Daoy (cell line): ENCODE results near the gene TENT4A. TPM values are rescaled to one million over a fixed set of nuclear protein-coding genes. Genes with fewer than 3 reads are reported as not detected.
A peak's percentile ranks its signal among the peaks of the same experiment; 100 is the strongest.
"Not testable (repeated sequence)": the region's sequence is repeated elsewhere in the genome, so short reads cannot be mapped to it uniquely, and the experiment has no call there.

ENCODE experiments used
- DNase-seq: peaks from one replicate; pipeline ENCODE4 v3.0.0-alpha.2; 2015; ENCODE audit warnings: low read depth
- total RNA-seq: library from RNA; depleted of rRNA; stranded (reverse); fragments of >200 nt; shearing (Covaris generic); gene quantifications from 2 replicates; pipeline ENCODE4 v1.2.3, GENCODE V29; 2014

TENT4A gene
- total RNA-seq, 1 experiment from 2014 or later, result 5.4 TPM

- no peak for DNase-seq
Measured at GRCh38 chr5:6768590-6769230, 55.5 kb downstream of the TENT4A start.

DNA sequence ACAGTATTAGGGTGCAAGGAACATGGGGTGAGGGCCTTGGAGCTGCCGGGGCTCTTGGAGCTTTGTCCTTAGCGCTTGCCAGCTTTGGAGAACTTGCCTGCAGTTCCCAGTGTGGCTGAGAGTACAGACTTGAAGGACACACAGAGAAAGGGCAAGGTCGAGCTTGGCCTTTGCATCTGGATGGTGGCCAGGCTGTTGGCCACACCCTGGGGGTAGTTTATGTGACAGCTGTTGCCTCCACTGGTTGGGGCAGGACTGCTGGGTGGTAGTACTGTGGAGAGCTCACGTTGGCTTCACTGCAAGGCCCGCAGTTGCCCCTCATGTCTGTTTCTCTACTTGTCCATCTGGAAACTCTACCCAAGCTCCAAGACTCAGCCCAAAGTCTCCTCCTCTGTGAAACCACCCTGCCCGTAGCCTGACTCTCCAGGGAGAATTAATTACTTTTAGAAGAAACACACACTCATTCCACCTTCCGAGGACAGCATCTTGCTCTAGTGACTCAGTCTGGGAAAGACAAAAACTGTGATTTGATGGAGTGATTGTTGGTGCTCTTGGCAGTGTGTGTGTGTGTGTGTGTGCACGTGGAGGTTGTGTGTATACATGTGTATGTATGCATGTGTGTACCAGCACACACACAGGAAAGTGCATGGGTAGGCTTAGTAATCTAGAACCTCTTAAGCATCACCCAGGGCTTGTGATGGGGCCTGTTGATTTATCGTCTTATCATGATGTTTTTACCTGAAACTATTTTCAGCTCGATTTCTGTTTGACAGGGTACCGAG lies 57.8 kb downstream of the TENT4A start:
- no peak for DNase-seq

GRCh38 chr5:6772886-6773285 lies 59.7 kb downstream of the TENT4A start:
- DNase-seq, result no peak

DNA sequence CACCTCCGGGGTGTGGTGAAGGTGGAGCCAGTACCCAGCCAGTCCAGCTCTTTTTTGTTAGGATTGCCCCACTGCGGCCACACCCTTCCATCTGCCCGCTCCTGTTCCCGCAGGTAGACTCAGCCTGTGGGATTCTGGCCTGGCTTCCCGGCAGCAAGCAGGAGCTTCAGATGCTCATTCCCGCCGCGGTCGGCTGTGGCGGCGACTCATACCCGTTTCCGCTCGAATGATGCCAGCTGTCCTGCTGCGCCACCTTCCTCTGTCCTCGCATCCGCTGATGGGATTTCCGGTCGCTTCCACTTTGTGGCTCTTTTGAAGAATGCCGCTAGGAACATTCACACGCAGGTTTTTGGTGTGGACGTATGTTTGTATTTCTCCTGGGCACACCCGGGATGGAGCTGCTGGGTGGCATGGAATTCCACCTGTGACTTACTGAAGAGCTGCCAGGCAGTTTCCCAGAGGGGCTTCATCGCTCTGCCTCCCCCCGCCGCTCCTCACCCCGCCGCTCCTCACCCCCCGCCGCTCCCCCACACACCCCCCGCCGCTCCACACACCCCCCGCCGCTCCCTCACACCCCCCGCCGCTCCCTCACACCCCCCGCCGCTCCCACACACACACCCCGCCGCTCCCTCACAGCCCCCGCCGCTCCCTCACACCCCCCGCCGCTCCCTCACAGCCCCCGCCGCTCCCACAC lies 60.3 kb downstream of the TENT4A start:
- DNase-seq, result peak; percentile 70

DNA sequence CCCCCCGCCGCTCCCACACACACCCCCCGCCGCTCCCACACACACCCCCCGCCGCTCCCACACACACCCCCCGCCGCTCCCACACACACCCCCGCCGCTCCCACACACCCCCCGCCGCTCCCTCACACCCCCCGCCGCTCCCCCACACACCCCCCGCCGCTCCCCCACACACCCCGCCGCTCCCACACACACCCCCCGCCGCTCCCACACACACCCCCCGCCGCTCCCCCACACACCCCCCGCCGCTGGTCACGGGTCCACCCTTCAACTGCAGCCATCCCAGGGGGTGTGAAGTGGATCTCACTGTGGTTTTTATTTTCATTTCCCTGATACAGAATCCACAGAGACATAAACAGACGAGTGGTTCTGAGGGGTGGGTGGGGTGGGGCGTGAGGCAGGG lies 61.0 kb downstream of the TENT4A start:
- not testable (repeated sequence) for DNase-seq

GRCh38 chr5:6774721-6775204 lies 61.5 kb downstream of the TENT4A start:
- no peak for DNase-seq

DNA sequence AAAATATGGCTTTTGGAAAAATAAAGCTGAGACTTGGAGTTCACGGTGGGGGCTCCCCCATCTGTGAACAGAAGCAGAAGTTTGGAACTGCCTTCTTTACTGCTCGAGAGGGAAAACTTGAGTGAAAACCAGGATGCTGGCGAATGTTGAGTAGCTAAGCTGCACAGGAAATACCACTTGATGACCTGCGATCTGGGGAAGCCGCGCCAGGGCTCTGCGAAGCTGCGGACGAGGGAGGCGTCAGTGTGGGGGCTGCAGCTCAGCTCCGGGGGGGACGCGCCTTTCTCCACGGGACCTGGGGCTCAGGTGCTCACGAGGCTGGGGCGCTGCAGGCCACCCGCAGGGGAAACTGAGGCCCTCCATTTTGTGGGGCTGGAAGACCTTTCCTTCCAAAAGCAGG lies 62.3 kb downstream of the TENT4A start:
- DNase-seq, result no peak

DNA sequence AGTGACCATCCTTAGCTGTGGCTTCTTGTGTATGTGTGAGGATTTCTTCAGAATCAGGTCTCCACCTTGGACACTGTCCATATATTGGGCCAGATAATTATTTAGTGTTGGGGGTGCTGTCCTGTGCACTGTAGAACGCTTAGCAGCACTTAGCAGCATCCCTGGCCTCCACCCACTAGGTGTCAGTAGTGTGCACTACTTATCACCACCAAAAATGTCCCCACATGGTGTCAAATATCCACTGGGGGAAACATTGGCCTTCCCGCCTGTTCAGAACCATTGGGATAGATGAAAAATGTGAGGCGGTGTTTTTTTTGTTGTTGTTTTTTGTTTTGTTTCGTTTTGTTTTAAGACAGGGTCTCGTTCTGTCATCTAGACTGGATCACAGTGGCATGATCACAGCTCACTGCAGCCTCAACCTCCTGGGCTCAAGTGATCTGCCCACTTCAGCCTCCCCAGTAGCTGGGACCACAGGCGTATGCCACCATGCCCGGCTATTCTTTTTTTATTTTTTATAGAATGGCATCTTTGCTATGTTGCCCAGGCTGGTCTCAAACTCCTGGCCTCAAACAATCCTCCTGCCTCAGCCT lies 67.7 kb downstream of the TENT4A start:
- no peak for DNase-seq

DNA sequence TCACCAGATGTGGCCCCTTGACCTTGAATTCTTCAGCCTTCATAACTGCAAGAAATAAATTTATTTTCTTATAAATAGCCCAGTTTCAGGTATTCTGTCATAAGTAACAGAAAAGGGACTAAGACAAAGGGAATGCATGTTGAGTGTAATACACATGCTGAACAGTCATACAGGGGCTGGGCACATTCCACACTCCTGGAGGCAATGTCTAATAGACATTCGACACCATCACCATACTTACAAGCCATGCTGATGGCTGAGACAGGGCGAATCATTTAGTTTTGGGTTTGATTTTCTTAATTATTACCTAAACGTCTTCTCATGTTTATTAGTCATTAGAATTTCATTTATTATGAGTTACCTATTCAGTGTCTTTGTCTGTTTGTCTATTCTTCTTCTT lies 68.5 kb downstream of the TENT4A start:
- DNase-seq, result no peak

GRCh38 chr5:6783787-6784186 lies 70.6 kb downstream of the TENT4A start:
- no peak for DNase-seq

DNA sequence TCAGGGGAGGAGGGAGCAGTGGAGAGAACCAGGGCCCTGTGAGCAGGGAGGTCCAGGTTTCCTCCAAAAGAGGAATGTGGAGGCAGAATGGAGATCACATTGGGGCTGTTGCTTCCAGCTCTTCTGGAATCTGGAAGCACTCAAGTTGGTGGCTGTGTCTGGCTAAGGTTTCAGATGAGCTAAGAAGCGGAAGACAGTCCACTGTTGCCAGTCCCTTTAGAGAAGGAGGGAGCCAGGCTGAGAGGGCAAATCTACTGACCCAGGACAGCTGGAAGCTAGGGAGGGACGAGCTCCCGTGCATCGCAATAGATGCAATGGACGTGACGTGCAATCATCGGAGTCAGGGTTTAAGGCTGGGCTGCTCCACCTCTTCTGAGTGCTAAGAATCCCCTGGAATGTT lies 71.2 kb downstream of the TENT4A start:
- DNase-seq, result no peak

DNA sequence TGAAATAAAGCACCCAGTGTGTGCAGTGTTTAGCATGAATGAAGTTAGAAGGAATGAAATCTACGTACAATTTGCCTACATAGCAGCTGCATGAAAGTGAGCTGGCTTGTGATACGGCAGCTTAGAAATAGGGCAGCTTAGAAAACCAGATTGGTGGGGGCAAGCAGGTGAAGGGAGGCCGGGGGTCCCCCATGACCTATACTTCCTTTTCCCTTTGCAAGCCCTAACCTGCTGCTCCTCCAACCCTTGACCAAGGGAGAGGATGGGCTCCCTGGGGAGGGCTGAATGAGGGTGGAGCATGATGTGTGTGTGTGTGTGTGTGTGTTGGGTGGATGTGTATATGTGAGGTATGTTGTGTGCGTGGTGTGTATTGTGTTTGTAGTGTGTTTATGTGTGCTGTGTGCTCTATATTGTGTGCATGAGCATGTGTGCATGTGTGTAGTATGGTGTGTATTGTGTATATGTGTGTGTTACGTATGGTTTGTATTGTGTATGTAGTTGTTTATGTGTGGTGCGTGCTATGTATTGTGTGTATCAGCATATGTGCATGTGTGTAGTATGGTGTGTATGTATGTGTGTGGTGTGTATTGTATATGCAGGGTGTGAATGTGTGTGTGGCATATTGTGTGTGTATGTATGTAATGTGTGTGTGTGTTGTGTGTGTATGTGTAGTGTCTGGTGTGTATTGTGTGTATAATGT lies 72.1 kb downstream of the TENT4A start:
- no peak for DNase-seq

GRCh38 chr5:6785861-6786180 lies 72.6 kb downstream of the TENT4A start:
- DNase-seq, result no peak

- DNase-seq, result no peak
Measured at GRCh38 chr5:6786786-6787495, 73.7 kb downstream of the TENT4A start.

- DNase-seq, result no peak
Measured at GRCh38 chr5:6787941-6788340, 74.7 kb downstream of the TENT4A start.

DNA sequence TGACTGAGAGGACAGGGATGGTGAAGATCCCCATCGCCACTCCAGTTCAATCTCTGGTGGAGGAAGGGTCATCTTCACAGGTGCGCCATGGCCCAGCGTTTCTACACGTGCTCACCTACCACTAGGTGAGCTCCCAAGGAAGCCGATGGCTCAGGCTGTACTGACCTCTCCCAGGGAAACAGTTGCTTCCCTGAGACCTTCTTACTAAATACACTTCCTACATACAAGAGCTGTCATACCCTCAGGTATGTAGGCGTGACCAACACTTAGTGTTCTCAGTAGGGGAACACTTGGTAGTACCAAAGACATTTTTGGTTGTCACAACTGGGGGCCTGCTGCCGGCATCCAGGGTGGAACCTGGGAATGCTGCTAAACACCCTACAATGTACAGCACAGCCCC lies 75.2 kb downstream of the TENT4A start:
- DNase-seq, result no peak

GRCh38 chr5:6788956-6789649 lies 75.9 kb downstream of the TENT4A start:
- no peak for DNase-seq

DNA sequence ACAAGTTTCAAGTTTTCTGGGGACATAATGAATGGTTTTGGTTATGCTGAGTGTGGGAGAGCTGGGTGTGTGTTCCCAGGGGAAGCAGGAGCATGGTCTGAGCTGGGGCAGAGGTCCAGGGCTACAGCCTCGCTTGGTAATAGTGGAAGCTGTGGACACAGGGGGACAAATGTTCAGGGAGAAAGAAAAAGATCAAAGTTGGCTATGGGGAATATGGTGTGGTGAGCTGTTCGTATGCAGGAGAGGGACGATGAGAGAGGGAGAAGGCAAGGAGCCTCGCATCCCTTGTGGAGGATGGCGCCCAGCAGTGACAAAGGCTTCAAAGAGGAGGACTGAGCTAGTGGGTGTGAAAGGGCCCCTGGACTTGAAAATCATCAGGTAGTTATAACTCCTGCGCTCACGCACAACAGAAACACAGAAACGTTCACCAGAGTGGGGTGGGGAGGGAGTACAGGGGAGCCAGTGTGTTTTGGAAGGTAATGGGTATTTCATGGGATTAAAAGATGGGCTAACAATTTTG lies 77.2 kb downstream of the TENT4A start:
- DNase-seq, result no peak

- DNase-seq, result no peak
Measured at GRCh38 chr5:6791031-6791430, 77.8 kb downstream of the TENT4A start.

- no peak for DNase-seq
Measured at GRCh38 chr5:6792376-6792775, 79.1 kb downstream of the TENT4A start.
